Lower leg skin (tissue), 3 donors: ENCODE data around the gene DBF4B.

Experiments
- CTCF ChIP-seq, 3 donors: fragments of 450-650 bp; IDR thresholded peaks; one replicate each; pipeline ENCODE4 v1.5.1; 2016; ENCODE audit warnings: antibody characterized with exemption in 3 of 3, mild to moderate bottlenecking in 3 of 3, moderate library complexity in 2 of 3
- POLR2A ChIP-seq, 2 donors: fragments of 450-650 bp; IDR thresholded peaks; one replicate each; pipeline ENCODE4 v1.6.1; 2016 to 2017; ENCODE audit warnings: antibody characterized with exemption in 2 of 2, mild to moderate bottlenecking in 1 of 2, moderate library complexity in 1 of 2

- TF ChIP-seq CTCF (IDR thresholded peaks at IDR 0.05) (no peak), POLR2A (IDR thresholded peaks at IDR 0.05) (no peak)
Measured at GRCh38 chr17:44689477-44690217, 18.8 kb upstream of the DBF4B start, which contains the start of gene CCDC43.
